HG03039 (cell line): ENCODE measurements around the gene HSD17B3.
"Not testable (repeated sequence)": the region's sequence is repeated elsewhere in the genome, so short reads cannot be mapped to it uniquely, and the experiment has no call there.

Experiments used
- ATAC-seq: cut with Tn5 transposase; IDR thresholded peaks from one replicate; pipeline ENCODE4 v1.9.1; 2021; ENCODE audit warnings: mild to moderate bottlenecking, moderate library complexity; ENCODE audit not compliant: unreplicated experiment

The HSD17B3 gene

GRCh38 chr9:96201140-96201539 is 100.8 kb downstream of the HSD17B3 start:
- no peak for ATAC-seq

DNA sequence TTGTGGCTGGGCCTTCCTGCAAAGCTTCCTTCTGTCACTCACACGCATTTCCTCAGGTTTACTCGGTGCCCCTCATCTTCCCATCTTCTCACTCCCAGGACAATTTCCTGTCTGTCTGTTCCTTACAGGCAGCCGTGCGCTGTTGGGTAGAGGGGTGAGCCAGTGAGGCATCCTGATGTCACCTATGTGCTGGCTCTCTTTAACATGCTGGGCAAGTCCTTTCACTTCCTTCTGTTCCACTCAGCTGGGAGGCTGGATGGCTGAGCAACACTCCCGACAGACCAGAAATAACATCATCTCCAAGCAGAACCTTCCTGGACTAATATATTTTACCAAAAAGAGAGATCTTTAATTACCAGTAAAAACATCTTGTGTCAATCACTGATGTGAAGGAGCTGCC is 103.0 kb downstream of the HSD17B3 start:
- ATAC-seq = no peak

GRCh38 chr9:96195541-96195940 is 106.4 kb downstream of the HSD17B3 start:
- no peak for ATAC-seq

- no peak for ATAC-seq
Measured at GRCh38 chr9:96193236-96193755, 108.7 kb downstream of the HSD17B3 start.

- no peak for ATAC-seq
Measured at GRCh38 chr9:96192710-96193109, 109.3 kb downstream of the HSD17B3 start.

DNA sequence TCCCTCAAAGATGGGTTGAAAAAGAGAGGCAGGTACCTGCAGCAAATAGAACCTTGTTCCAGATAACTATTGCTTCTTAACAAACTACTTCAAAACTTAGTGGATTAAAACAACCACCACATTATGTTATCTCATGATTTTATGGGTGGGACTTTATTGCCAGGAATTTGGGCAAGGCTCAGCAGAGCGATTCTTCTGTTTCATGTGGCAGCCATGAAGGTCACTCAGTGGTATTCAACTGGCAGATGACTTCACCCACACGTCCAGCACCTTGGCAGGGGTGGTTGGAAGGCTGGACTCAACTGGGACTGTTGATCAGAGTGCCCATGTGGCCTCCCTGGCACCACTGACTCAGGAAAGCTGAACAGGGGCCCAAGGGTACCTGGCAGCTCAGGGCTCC is 112.0 kb downstream of the HSD17B3 start:
- no peak for ATAC-seq

DNA sequence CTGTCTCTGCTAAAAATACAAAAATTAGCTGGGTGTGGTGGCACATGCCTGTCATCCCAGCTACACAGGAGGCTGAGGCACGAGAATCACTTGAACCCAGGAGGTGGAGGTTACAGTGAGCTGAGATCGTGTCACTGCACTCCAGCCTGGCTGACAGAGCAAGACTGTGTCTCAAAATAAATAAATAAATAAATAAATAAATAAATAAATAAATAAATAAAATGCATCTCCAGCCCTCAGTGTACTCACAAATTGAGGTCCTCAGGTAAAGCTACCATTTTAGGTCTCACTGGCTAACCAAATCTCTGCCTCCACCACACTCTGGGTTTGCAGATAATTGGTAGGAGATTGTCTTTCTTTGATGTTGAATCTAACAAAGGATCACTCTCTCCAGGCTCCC is 112.4 kb downstream of the HSD17B3 start:
- not testable (repeated sequence) for ATAC-seq

- no peak for ATAC-seq
Measured at GRCh38 chr9:96188571-96188970, 113.4 kb downstream of the HSD17B3 start.

GRCh38 chr9:96187151-96187555 is 114.8 kb downstream of the HSD17B3 start:
- no peak for ATAC-seq

- no peak for ATAC-seq
Measured at GRCh38 chr9:96186591-96187011, 115.4 kb downstream of the HSD17B3 start.

DNA sequence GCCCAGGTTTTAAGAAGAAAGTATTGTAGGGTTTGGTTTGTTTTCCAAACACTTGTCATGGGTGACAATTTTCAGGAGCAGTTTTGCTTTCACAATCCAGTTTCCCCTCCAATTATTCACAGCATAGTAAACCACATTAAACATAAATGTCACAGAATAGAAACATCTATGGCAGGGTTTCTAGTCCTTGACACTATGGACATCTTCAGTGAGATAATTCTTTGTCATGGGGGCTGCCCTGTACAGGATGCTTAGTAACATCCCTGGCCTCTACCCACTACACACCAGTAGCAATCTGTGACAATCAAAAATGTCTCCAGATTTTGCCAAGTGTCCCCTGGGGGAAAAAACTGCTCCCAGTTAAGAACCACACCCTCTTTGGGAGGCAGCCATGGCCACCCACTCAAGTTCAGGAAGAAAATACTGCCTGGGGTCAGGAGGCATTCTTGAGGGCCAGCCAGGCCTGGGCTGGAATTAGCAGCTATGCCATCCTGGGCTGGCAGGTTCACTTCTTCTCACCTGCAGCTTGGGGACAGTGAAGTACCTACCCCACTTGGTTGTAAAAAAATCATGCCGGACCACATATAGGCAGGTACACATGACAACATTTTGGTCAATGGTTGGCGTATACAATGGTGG is 116.3 kb downstream of the HSD17B3 start:
- no peak for ATAC-seq
